Neuronal stem cell (in vitro differentiated cells): Measurements from ENCODE around the gene PRKACG. TPM values are rescaled to one million over a fixed set of nuclear protein-coding genes. Genes with fewer than 3 reads are reported as not detected.

Experiments
- DNase-seq: peaks from one replicate; pipeline ENCODE4 v3.0.0-alpha.2; 2013; ENCODE audit warnings: low spot score
- H2AFZ ChIP-seq: one replicate; pipeline ENCODE4 v1.6.1; 2013; ENCODE audit warnings: mild to moderate bottlenecking, low read length, inconsistent platforms
- H2AK5ac ChIP-seq: 2 replicates; pipeline ENCODE4 v1.6.1; 2013; ENCODE audit warnings: low read depth, mild to moderate bottlenecking, inconsistent platforms, low read length, moderate library complexity, mixed read lengths
- H2BK120ac ChIP-seq: 2 replicates; pipeline ENCODE4 v1.6.1; 2013; ENCODE audit warnings: low read depth, mild to moderate bottlenecking, inconsistent platforms, low read length, moderate library complexity, mixed read lengths
- H2BK12ac ChIP-seq: one replicate; pipeline ENCODE4 v1.6.1; 2013; ENCODE audit warnings: low read length, inconsistent platforms
- H2BK15ac ChIP-seq: 2 replicates; pipeline ENCODE4 v1.6.1; 2013; ENCODE audit warnings: mild to moderate bottlenecking, low read length, inconsistent platforms, mixed read lengths
- H2BK5ac ChIP-seq: one replicate; pipeline ENCODE4 v1.6.1; 2013; ENCODE audit warnings: inconsistent platforms, mild to moderate bottlenecking, low read length, moderate library complexity
- H3K14ac ChIP-seq: one replicate; pipeline ENCODE4 v1.6.1; 2013; ENCODE audit warnings: low read length, inconsistent platforms
- H3K18ac ChIP-seq: 2 replicates; pipeline ENCODE4 v1.6.1; 2013; ENCODE audit warnings: low read length, inconsistent platforms
- H3K23ac ChIP-seq: 2 replicates; pipeline ENCODE4 v1.6.1; 2013; ENCODE audit warnings: low read depth, mild to moderate bottlenecking, mixed read lengths, low read length, inconsistent platforms; ENCODE audit not compliant: poor library complexity
- H3K27ac ChIP-seq: replicated peaks from 3 replicates; pipeline ENCODE4 v1.5.1; 2013; ENCODE audit warnings: low read length, inconsistent platforms
- H3K27me3 ChIP-seq, 3 experiments: 2 replicates each; pipeline ENCODE4 v1.6.1; 2013; ENCODE audit warnings: low read length in 3 of 3, mild to moderate bottlenecking in 2 of 3, inconsistent platforms in 1 of 3, low read depth in 1 of 3, mixed read lengths in 1 of 3, moderate library complexity in 1 of 3; ENCODE audit not compliant: control insufficient read depth in 3 of 3, insufficient read depth in 3 of 3
- H3K36me3 ChIP-seq, 2 donors: replicated peaks in 1 of 2; 2 replicates each; pipeline ENCODE4 v1.6.1; 2013; ENCODE audit warnings: low read length in 2 of 2; ENCODE audit not compliant: control insufficient read depth in 2 of 2, insufficient read depth in 2 of 2
- H3K4ac ChIP-seq: 2 replicates; pipeline ENCODE4 v1.6.1; 2013; ENCODE audit warnings: inconsistent platforms, mild to moderate bottlenecking, low read length, moderate library complexity
- H3K4me1 ChIP-seq, 2 donors: 1 replicate in 1 of 2; 2 replicates in 1 of 2; pipeline ENCODE4 v1.6.1; 2013; ENCODE audit warnings: low read length in 2 of 2, low read depth in 1 of 2; ENCODE audit not compliant: control insufficient read depth in 2 of 2, insufficient read depth in 1 of 2
- H3K4me2 ChIP-seq: one replicate; pipeline ENCODE4 v1.6.1; 2013; ENCODE audit warnings: mild to moderate bottlenecking, low read length, inconsistent platforms; ENCODE audit not compliant: insufficient read depth, poor library complexity, severe bottlenecking
- H3K4me3 ChIP-seq, 2 donors: 2 replicates each; pipeline ENCODE4 v1.5.1; 2013; ENCODE audit warnings: low read length in 2 of 2, mild to moderate bottlenecking in 2 of 2, inconsistent platforms in 1 of 2, moderate library complexity in 1 of 2
- H3K79me1 ChIP-seq: one replicate; pipeline ENCODE4 v1.6.1; 2013; ENCODE audit warnings: low read depth, mild to moderate bottlenecking, inconsistent platforms, low read length, moderate library complexity
- H3K9ac ChIP-seq: one replicate; pipeline ENCODE4 v1.6.1; 2013; ENCODE audit warnings: mild to moderate bottlenecking, low read depth, low read length, inconsistent platforms; ENCODE audit not compliant: poor library complexity
- H3K9me3 ChIP-seq, 2 donors: replicated peaks in 1 of 2; 2 replicates each; pipeline versions ENCODE3 to v1.6.1; 2013; ENCODE audit warnings: low read length in 2 of 2, mild to moderate bottlenecking in 2 of 2, inconsistent platforms in 1 of 2, low read depth in 1 of 2, mixed read lengths in 1 of 2, moderate library complexity in 1 of 2; ENCODE audit not compliant: control insufficient read depth in 2 of 2, insufficient read depth in 1 of 2
- H4K8ac ChIP-seq: one replicate; pipeline ENCODE4 v1.6.1; 2013; ENCODE audit warnings: low read depth, mild to moderate bottlenecking, inconsistent platforms, low read length, moderate library complexity
- H4K91ac ChIP-seq: one replicate; pipeline ENCODE4 v1.6.1; 2013; ENCODE audit warnings: low read length, low read depth, mild to moderate bottlenecking, inconsistent platforms; ENCODE audit not compliant: poor library complexity
- WGBS, 2 donors: extraction: QIAGEN DNeasy Blood & Tissue Kit; methylation state at CpG; one replicate each; pipeline ENCODE4 v1.1.7; 2013; ENCODE audit warnings: missing lambda C conversion rate in 2 of 2, mixed read lengths in 1 of 2; ENCODE audit not compliant: insufficient read length in 2 of 2, insufficient replicate concordance in 1 of 2; ENCODE audit errors: extremely low coverage in 2 of 2; 5-methylcytosine and 5-hydroxymethylcytosine counted together
- polyA plus RNA-seq, 2 experiments: library from polyadenylated mRNA; stranded (reverse); fragments of 200-250 nt; gene quantifications; one replicate each; pipeline ENCODE4 v1.2.3, GENCODE V29; 2013

Gene PRKACG
- polyA plus RNA-seq (2013, experiment 1 of 2), result not detected
- not detected for polyA plus RNA-seq (2013, experiment 2 of 2)

DNA sequence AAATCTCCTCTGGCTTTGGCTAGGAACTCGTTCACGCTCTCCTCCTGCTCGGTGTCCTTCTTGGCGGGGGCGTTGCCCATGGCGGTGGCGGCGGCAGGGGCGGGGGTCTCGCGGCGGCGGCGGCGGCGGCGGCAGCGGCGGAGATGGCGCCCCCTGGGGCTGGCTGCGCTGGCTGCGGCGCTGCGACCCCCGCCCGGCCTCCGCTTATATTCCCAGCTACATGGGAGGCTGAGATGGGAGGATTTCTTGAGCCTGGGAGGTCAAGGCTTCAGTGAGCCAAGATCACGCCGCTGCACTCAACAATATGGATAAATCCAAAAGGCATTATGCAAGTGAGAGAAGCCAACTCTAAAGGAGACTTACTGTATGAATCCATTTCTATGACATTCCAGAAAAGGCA lies at the start of gene PRKACG:
TSS of gene PRKACG (minus strand) at position 101 of the 400 bp plus-strand sequence. CDS start at position 80, 21 bp downstream.
- Histone ChIP-seq H3K9ac (no peak within 1 kb of the TSS), H2BK5ac (no peak within 1 kb of the TSS), H3K4me3 (no peak within 1 kb of the TSS), H2AFZ (no peak within 1 kb of the TSS), H3K9me3 (peaks cover 1 to 11% of the 10 kb centered on the region in 2 donors), H3K36me3 (peaks cover 0 to 13% of the 10 kb centered on the region in 2 donors), H2AK5ac (peak within 1 kb of the TSS; percentile 28), H2BK12ac (no peak within 1 kb of the TSS), H3K4ac (no peak within 1 kb of the TSS), H3K79me1 (no peaks in the 10 kb centered on the region), H4K91ac (no peak within 1 kb of the TSS), H2BK15ac (no peak within 1 kb of the TSS), H3K27me3 (no peaks in the 10 kb centered on the region), H3K4me1 (peaks cover 4% of the 10 kb centered on the region in 2 donors), H3K18ac (no peak within 1 kb of the TSS), H2BK120ac (no peak within 1 kb of the TSS), H3K23ac (no peak within 1 kb of the TSS), H3K27ac (no peak within 1 kb of the TSS), H4K8ac (no peak within 1 kb of the TSS), H3K14ac (no peak within 1 kb of the TSS), H3K4me2 (no peak within 1 kb of the TSS)
- no CpG with 5 or more reads among the region's 29 CpGs for WGBS, 2 donors
- no peak for DNase-seq

DNA sequence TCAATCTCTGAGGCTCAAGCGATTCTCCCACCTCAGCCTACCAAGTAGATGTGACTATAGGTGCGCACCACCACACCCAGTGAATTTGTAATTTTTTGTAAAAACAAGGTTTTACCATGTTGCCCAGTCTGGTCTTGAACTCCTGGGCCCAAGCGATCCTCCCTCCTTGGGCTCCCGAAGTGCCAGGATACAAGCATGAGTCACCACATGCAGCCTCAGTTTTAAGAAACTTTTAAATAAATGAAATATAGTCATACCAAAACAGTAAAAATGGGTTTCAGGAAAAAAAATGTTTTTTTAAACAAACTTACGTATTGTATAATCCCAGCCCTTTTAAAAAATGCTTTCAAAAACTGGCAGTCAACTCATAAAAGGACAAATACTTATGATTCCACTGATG lies 48.3 kb upstream of the PRKACG start:
- Histone ChIP-seq H3K9me3 (no peaks in the 10 kb centered on the region), H3K27me3 (no peaks in the 10 kb centered on the region), H2BK12ac (no peak overlapping the region), H4K8ac (no peak overlapping the region), H3K23ac (no peak overlapping the region), H2BK15ac (no peak overlapping the region), H4K91ac (no peak overlapping the region), H3K4ac (no peak overlapping the region), H3K27ac (no peak overlapping the region), H2AK5ac (no peak overlapping the region), H2BK5ac (no peak overlapping the region), H3K18ac (no peak overlapping the region), H3K14ac (no peak overlapping the region), H3K36me3 (peaks cover 11 to 68% of the 10 kb centered on the region in 2 donors), H3K79me1 (no peaks in the 10 kb centered on the region), H2AFZ (no peak overlapping the region), H3K9ac (no peak overlapping the region), H2BK120ac (no peak overlapping the region), H3K4me3 (no peak overlapping the region), H3K4me1 (peaks cover 0 to 2% of the 10 kb centered on the region in 2 donors), H3K4me2 (no peak overlapping the region)
- no peak for DNase-seq
- no CpG with 5 or more reads among the region's 5 CpGs for WGBS, 2 donors

DNA sequence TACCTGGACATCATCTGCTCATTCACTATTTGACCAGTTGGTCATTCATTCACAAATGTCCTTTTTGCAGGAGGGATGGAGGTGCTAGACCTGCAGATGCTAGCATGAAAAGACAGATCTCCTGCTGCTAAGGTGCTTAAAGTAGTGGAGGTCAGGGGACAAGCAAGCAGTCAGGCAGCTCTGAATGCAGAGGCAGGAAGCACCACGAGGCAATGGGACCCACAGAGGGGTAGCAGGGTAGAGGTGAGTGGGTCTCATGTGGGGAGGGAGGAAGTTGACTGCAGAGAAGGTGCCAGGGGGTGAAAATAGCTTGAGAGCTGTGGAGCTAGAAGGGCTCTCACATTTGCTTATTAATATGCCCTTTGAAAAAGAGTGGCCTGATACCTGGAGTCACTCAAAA lies 46.9 kb upstream of the PRKACG start:
- Histone ChIP-seq H2AK5ac (no peak overlapping the region), H2BK12ac (no peak overlapping the region), H4K91ac (no peak overlapping the region), H3K4ac (no peak overlapping the region), H3K4me1 (peaks cover 0 to under 1% of the 10 kb centered on the region in 2 donors), H2BK5ac (no peak overlapping the region), H3K23ac (no peak overlapping the region), H3K9ac (no peak overlapping the region), H3K79me1 (no peaks in the 10 kb centered on the region), H4K8ac (no peak overlapping the region), H3K18ac (no peak overlapping the region), H2BK120ac (no peak overlapping the region), H3K14ac (no peak overlapping the region), H3K4me3 (no peak overlapping the region), H2BK15ac (no peak overlapping the region), H3K36me3 (peaks cover 11 to 66% of the 10 kb centered on the region in 2 donors), H3K9me3 (no peaks in the 10 kb centered on the region), H3K4me2 (no peak overlapping the region), H2AFZ (no peak overlapping the region), H3K27me3 (no peaks in the 10 kb centered on the region), H3K27ac (no peak overlapping the region)
- no peak for DNase-seq
- WGBS, 2 donors, result no CpG with 5 or more reads among the region's 1 CpG

DNA sequence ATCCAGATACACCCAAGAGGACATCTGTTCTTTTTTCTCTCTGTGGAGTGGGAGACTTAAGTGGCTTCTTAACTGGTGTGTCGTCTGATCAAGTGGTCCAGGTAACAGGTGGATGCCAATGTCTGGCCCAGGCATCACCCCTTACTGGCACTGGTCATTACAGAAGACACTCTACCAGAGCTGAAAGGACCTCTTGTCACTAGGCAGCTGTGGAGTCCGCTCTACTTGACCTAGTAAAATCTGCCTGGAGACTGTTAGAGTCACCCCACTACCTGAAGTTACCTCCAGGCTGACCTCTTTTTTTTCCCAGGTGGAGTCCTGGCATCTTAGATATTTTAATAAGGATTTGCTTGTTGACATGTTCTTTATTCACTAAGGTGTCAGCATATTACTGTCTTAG lies 44.2 kb upstream of the PRKACG start:
- no peak for DNase-seq
- H3K9me3 ChIP-seq, result no peaks in the 10 kb centered on the region
- no peaks in the 10 kb centered on the region for H3K79me1 ChIP-seq
- no peak overlapping the region for H3K4me2 ChIP-seq
- WGBS, 2 donors, result no CpG with 5 or more reads among the region's 2 CpGs
- no peak overlapping the region for H2AFZ ChIP-seq
- H3K36me3 ChIP-seq, result peaks cover 11 to 66% of the 10 kb centered on the region in 2 donors
- no peak overlapping the region for H2BK120ac ChIP-seq
- H4K91ac ChIP-seq, result no peak overlapping the region
- no peak overlapping the region for H3K23ac ChIP-seq
- H3K4ac ChIP-seq, result no peak overlapping the region
- no peak overlapping the region for H2BK15ac ChIP-seq
- H3K14ac ChIP-seq, result no peak overlapping the region
- no peak overlapping the region for H4K8ac ChIP-seq
- no peaks in the 10 kb centered on the region for H3K4me1 ChIP-seq
- H3K9ac ChIP-seq, result no peak overlapping the region
- no peak overlapping the region for H2BK12ac ChIP-seq
- H2BK5ac ChIP-seq, result no peak overlapping the region
- no peak overlapping the region for H3K18ac ChIP-seq
- no peak overlapping the region for H2AK5ac ChIP-seq
- H3K4me3 ChIP-seq, result no peak overlapping the region
- no peak overlapping the region for H3K27ac ChIP-seq
- no peaks in the 10 kb centered on the region for H3K27me3 ChIP-seq
